ENCODE measurements around the gene KCNMB4.

GRCh38 chr12:70330158-70330557, 35.9 kb upstream of the KCNMB4 start:
- TF ChIP-seq POLR2AphosphoS5 (IDR thresholded peaks at IDR 0.05; ENCODE audit: low read depth, low read length) (no peak), FOXP2 (optimal IDR thresholded peaks at IDR 0.05; ENCODE audit: borderline replicate concordance, extremely low read depth, extremely low read length, insufficient read depth) (no peak), REST (IDR thresholded peaks at IDR 0.05; ENCODE audit: insufficient read depth in 1 of 2, low read depth in 2 of 2, low read length in 2 of 2) (no peak)

Measured in PFSK-1 (cell line).